Activated naive CD4-positive, alpha-beta T cell (primary cell): ENCODE measurements around the gene CFC1B.
"Not testable (repeated sequence)": the region's sequence is repeated elsewhere in the genome, so short reads cannot be mapped to it uniquely, and the experiment has no call there.

ENCODE experiments used
- DNase-seq, 4 experiments: peaks; one replicate each; lab custom pipeline; 2025; lab: John Stamatoyannopoulos, UW

Gene CFC1B

GRCh38 chr2:130520992-130521391, at the start of gene CFC1B:
Gene CFC1B, plus strand, starts transcription at chr2:130521222. Its CDS starts 263 bp downstream, at chr2:130521485.
- DNase-seq: not testable (repeated sequence)

GRCh38 chr2:130491073-130491472, 29.9 kb upstream of the CFC1B start:
- not testable (repeated sequence) for DNase-seq

GRCh38 chr2:130509228-130509627, 11.8 kb upstream of the CFC1B start, which contains the start of gene POTEI:
Gene POTEI, minus strand, starts transcription at chr2:130509328. Its CDS starts 93 bp downstream, at chr2:130509235.
- not testable (repeated sequence) for DNase-seq

GRCh38 chr2:130510807-130511746, 9.9 kb upstream of the CFC1B start:
- not testable (repeated sequence) for DNase-seq

- not testable (repeated sequence) for DNase-seq
Observed at GRCh38 chr2:130511747-130512451, 9.1 kb upstream of the CFC1B start.

GRCh38 chr2:130518516-130519106, 2.4 kb upstream of the CFC1B start:
- DNase-seq: not testable (repeated sequence)

- DNase-seq: not testable (repeated sequence)
Observed at GRCh38 chr2:130522390-130522789, 1.4 kb downstream of the CFC1B start.

GRCh38 chr2:130527365-130527967, 6.4 kb downstream of the CFC1B start:
- DNase-seq: not testable (repeated sequence)

GRCh38 chr2:130529545-130529944, 8.5 kb downstream of the CFC1B start:
- DNase-seq: not testable (repeated sequence)

GRCh38 chr2:130530212-130530611, 9.2 kb downstream of the CFC1B start:
- DNase-seq: not testable (repeated sequence)

GRCh38 chr2:130531225-130531624, 10.2 kb downstream of the CFC1B start:
- not testable (repeated sequence) for DNase-seq

- DNase-seq: not testable (repeated sequence)
Observed at GRCh38 chr2:130531672-130532071, 10.7 kb downstream of the CFC1B start.

- not testable (repeated sequence) for DNase-seq
Observed at GRCh38 chr2:130536654-130537053, 15.6 kb downstream of the CFC1B start.

GRCh38 chr2:130538271-130538670, 17.2 kb downstream of the CFC1B start:
- not testable (repeated sequence) for DNase-seq

GRCh38 chr2:130542789-130543188, 21.8 kb downstream of the CFC1B start:
- DNase-seq: not testable (repeated sequence)

GRCh38 chr2:130543785-130544528, 22.9 kb downstream of the CFC1B start:
- not testable (repeated sequence) for DNase-seq

- DNase-seq: not testable (repeated sequence)
Observed at GRCh38 chr2:130544978-130545377, 24.0 kb downstream of the CFC1B start.

GRCh38 chr2:130548418-130548817, 27.4 kb downstream of the CFC1B start:
- DNase-seq: not testable (repeated sequence)

- not testable (repeated sequence) for DNase-seq
Observed at GRCh38 chr2:130549475-130549874, 28.5 kb downstream of the CFC1B start.

- DNase-seq: not testable (repeated sequence)
Observed at GRCh38 chr2:130554178-130554577, 33.2 kb downstream of the CFC1B start.

- not testable (repeated sequence) for DNase-seq
Observed at GRCh38 chr2:130556441-130556840, 35.4 kb downstream of the CFC1B start.
